ENCODE results near the gene ALK.

DNA sequence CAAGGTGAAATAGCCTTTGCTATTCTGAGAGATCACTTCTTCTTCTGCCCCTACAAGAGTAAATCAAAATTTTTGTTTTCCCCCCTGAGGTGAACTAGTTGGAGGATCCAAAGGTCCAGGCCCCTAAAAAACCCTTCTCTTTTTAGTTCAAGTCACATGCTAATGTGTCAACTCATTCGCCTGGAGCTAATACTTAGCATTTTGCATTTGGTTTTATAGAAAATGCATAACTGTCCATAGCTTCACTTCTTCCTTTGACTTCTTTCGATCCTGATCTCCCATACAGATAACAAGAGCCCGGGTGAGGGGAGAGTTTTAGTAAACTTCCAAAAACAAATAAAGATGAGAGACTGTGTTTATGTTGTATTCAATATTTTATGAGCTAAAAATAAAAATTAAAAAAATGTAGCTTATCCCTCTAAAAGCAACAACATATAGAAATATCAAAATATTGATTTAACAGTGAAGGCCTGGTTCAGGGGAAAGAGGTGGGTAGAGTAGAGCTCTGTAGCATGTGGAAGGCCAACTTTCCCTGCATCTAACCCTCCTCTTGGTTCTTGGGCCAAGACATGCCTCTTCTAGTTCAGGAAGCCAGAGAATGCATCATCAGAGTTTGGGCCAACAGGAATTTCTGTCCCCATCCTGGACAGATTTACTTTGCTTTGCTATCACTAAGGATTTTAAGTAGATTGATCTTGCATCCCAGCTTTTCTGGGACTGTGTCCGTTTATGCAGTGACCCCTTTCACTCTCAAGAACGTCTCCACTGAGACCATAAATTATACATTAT lies 333.8 kb downstream of the ALK start:
- TF ChIP-seq POLR2A (IDR thresholded peaks at IDR 0.05), result no peak
- TF ChIP-seq, protein P1, sequence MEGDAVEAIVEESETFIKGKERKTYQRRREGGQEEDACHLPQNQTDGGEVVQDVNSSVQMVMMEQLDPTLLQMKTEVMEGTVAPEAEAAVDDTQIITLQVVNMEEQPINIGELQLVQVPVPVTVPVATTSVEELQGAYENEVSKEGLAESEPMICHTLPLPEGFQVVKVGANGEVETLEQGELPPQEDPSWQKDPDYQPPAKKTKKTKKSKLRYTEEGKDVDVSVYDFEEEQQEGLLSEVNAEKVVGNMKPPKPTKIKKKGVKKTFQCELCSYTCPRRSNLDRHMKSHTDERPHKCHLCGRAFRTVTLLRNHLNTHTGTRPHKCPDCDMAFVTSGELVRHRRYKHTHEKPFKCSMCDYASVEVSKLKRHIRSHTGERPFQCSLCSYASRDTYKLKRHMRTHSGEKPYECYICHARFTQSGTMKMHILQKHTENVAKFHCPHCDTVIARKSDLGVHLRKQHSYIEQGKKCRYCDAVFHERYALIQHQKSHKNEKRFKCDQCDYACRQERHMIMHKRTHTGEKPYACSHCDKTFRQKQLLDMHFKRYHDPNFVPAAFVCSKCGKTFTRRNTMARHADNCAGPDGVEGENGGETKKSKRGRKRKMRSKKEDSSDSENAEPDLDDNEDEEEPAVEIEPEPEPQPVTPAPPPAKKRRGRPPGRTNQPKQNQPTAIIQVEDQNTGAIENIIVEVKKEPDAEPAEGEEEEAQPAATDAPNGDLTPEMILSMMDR (IDR thresholded peaks at IDR 0.05), result no peak

Measured in Peyer's patch (tissue), 4 donors.